ENCODE results near the gene PDE1A. TPM values are rescaled to one million over a fixed set of nuclear protein-coding genes. Genes with fewer than 3 reads are reported as not detected.

The PDE1A gene
- total RNA-seq, 1 experiment from 2014 or later, result not detected

GRCh38 chr2:182291296-182291695 lies 135.5 kb downstream of the PDE1A start:
- no peaks in the 10 kb centered on the region for H3K36me3 Mint-ChIP-seq (ENCODE audit: insufficient read depth, unreplicated experiment)
- DNase-seq, result no peak
- no peak overlapping the region for H3K4me3 Mint-ChIP-seq (ENCODE audit: unreplicated experiment)
- Histone ChIP-seq H3K36me3 (ENCODE audit: control insufficient read depth, insufficient read depth, low read length) (no peaks in the 10 kb centered on the region), H3K9me3 (no peaks in the 10 kb centered on the region), H3K4me1 (no peaks in the 10 kb centered on the region), H3K4me3 (ENCODE audit: low read depth, low read length) (no peak overlapping the region), H3K27me3 (replicated peaks; ENCODE audit: control insufficient read depth, insufficient read depth, low read length) (no peaks in the 10 kb centered on the region; the same call in 1 of the 2 replicates)
- ChIA-PET CTCF (no interaction called here), POLR2A (no interaction called here)
- no peaks in the 10 kb centered on the region for H3K9me3 Mint-ChIP-seq (ENCODE audit: unreplicated experiment)
- no peaks in the 10 kb centered on the region for H3K4me1 Mint-ChIP-seq (ENCODE audit: low read depth, unreplicated experiment)
- BruUV-seq (replicated peaks), result no TSS peak
- intact Hi-C loops (cut with micrococcal nuclease; ENCODE audit: unreplicated experiment), result no loop called here
- no peak for TF ChIP-seq CTCF (IDR thresholded peaks at IDR 0.05; ENCODE audit: insufficient read depth in 1 of 2, low read depth in 1 of 2, low read length in 1 of 2, severe bottlenecking in 1 of 2, unreplicated experiment in 1 of 2)
- H3K27ac Mint-ChIP-seq (ENCODE audit: unreplicated experiment), result no peak overlapping the region
- peaks cover 4% of the 10 kb centered on the region for H3K27me3 Mint-ChIP-seq (ENCODE audit: insufficient read depth, unreplicated experiment)

GRCh38 chr2:182283512-182283911 lies 143.3 kb downstream of the PDE1A start:
- Histone ChIP-seq H3K36me3 (ENCODE audit: control insufficient read depth, insufficient read depth, low read length) (no peaks in the 10 kb centered on the region), H3K27me3 (replicated peaks; ENCODE audit: control insufficient read depth, insufficient read depth, low read length) (no peaks in the 10 kb centered on the region), H3K4me3 (ENCODE audit: low read depth, low read length) (no peak overlapping the region), H3K9me3 (no peaks in the 10 kb centered on the region), H3K4me1 (no peaks in the 10 kb centered on the region)
- POLR2A ChIA-PET, result no interaction called here
- Mint-ChIP-seq H3K4me1 (ENCODE audit: low read depth, unreplicated experiment) (no peaks in the 10 kb centered on the region), H3K9me3 (ENCODE audit: unreplicated experiment) (no peaks in the 10 kb centered on the region), H3K36me3 (ENCODE audit: insufficient read depth, unreplicated experiment) (no peaks in the 10 kb centered on the region), H3K4me3 (ENCODE audit: unreplicated experiment) (no peak overlapping the region), H3K27ac (ENCODE audit: unreplicated experiment) (no peak overlapping the region), H3K27me3 (ENCODE audit: insufficient read depth, unreplicated experiment) (peaks cover 6% of the 10 kb centered on the region)
- CTCF ChIA-PET, result no interaction called here
- DNase-seq, result no peak
- no peak for TF ChIP-seq CTCF (IDR thresholded peaks at IDR 0.05; ENCODE audit: insufficient read depth in 1 of 2, low read depth in 1 of 2, low read length in 1 of 2, severe bottlenecking in 1 of 2, unreplicated experiment in 1 of 2)
- BruUV-seq (replicated peaks), result no TSS peak
- intact Hi-C loops (cut with micrococcal nuclease; ENCODE audit: unreplicated experiment), result no loop called here

- no peak for TF ChIP-seq CTCF (IDR thresholded peaks at IDR 0.05; ENCODE audit: insufficient read depth in 1 of 2, low read depth in 1 of 2, low read length in 1 of 2, severe bottlenecking in 1 of 2, unreplicated experiment in 1 of 2)
- no peaks in the 10 kb centered on the region for H3K4me1 ChIP-seq
- no peaks in the 10 kb centered on the region for H3K36me3 Mint-ChIP-seq (ENCODE audit: insufficient read depth, unreplicated experiment)
- POLR2A ChIA-PET, result no interaction called here
- H3K36me3 ChIP-seq (ENCODE audit: control insufficient read depth, insufficient read depth, low read length), result no peaks in the 10 kb centered on the region
- H3K27ac Mint-ChIP-seq (ENCODE audit: unreplicated experiment), result no peak overlapping the region
- BruUV-seq (replicated peaks), result no TSS peak
- H3K27me3 ChIP-seq (replicated peaks; ENCODE audit: control insufficient read depth, insufficient read depth, low read length), result no peaks in the 10 kb centered on the region
- peaks cover 2% of the 10 kb centered on the region for H3K27me3 Mint-ChIP-seq (ENCODE audit: insufficient read depth, unreplicated experiment)
- H3K4me3 ChIP-seq (ENCODE audit: low read depth, low read length), result no peak overlapping the region
- peaks cover 19% of the 10 kb centered on the region for H3K9me3 Mint-ChIP-seq (ENCODE audit: unreplicated experiment)
- H3K4me3 Mint-ChIP-seq (ENCODE audit: unreplicated experiment), result no peak overlapping the region
- no peaks in the 10 kb centered on the region for H3K4me1 Mint-ChIP-seq (ENCODE audit: low read depth, unreplicated experiment)
- CTCF ChIA-PET, result no interaction called here
- H3K9me3 ChIP-seq, result no peaks in the 10 kb centered on the region; the same call in 1 of the 2 replicates
- intact Hi-C loops (cut with micrococcal nuclease; ENCODE audit: unreplicated experiment), result no loop called here
- DNase-seq, result no peak
Measured at GRCh38 chr2:182281276-182281675, 145.6 kb downstream of the PDE1A start.
